PFSK-1 (cell line): ENCODE results near the gene ZNF474.

Experiments used
- FOXP2 ChIP-seq: optimal IDR thresholded peaks from 2 replicates; pipeline ENCODE3; 2011; ENCODE audit warnings: borderline replicate concordance, control low read depth, inconsistent platforms; ENCODE audit not compliant: insufficient read depth; ENCODE audit errors: extremely low read length, extremely low read depth
- POLR2AphosphoS5 ChIP-seq: IDR thresholded peaks from 2 replicates; pipeline ENCODE4 v1.6.1; 2012; ENCODE audit warnings: low read depth, mild to moderate bottlenecking, control low read depth, low read length, moderate library complexity
- SIN3A ChIP-seq: IDR thresholded peaks from 2 replicates; pipeline ENCODE4 v1.6.1; 2012; ENCODE audit warnings: mild to moderate bottlenecking, low read length, moderate library complexity, borderline replicate concordance; ENCODE audit not compliant: insufficient read depth
- TAF1 ChIP-seq: IDR thresholded peaks from 2 replicates; pipeline ENCODE4 v1.6.1; 2012; ENCODE audit warnings: low read length, control low read depth, borderline replicate concordance; ENCODE audit not compliant: insufficient read depth
- TF ChIP-seq, protein P1 (sequence below), 2 experiments: IDR thresholded peaks; 2 replicates each; pipeline versions ENCODE4 v1.6.1 to v1.8.0; 2011 to 2012; ENCODE audit warnings: low read depth in 2 of 2, low read length in 2 of 2, control low read depth in 1 of 2, inconsistent platforms in 1 of 2, mild to moderate bottlenecking in 1 of 2, moderate library complexity in 1 of 2; ENCODE audit not compliant: insufficient read depth in 1 of 2

The ZNF474 gene

DNA sequence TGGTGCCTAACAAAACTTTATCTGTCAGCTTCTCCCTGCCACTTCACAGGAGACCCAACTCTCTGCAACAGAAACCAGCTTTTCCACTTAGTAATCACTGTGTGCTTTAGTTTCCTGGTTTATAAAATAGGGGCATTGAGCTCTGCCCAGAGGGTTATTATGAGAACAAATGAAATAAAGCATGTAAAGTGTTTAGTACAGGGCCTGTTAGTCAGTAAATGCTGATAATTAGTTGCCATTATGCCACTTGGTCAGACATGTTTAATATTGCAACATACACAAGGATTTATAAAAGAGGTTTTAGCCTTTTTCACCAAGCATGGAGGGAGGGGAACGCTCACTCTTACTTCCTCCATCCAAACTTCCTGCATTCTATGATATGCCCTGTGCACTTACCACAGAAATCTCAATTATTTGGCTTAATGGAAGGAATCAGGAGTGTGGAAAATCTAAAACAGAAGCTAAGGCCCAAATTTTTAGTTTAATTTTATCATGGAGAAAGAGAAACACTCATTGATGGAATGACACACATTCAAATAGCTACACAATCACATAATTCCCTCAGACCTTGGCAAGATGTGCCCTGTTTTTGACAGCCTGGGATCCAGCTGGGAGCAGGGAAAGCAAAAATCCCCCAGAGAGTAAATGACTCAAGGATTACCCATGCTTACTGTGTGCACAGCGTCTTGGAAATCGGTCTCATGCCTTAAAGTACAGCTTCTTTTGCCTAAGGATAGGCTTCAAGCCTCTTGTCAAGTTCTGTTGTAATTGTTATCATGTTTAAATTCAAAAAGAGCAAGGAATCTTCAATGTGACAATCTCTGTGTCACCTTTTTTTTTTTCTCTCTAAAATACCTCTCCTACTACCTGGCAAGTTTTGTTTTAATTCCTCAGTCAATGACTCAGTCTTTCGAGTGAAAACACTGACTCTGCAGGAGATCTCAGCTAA, 34.0 kb downstream of the ZNF474 start:
- TF ChIP-seq TAF1, result no peak
- TF ChIP-seq FOXP2, result no peak
- TF ChIP-seq SIN3A, result no peak
- TF ChIP-seq, protein P1, sequence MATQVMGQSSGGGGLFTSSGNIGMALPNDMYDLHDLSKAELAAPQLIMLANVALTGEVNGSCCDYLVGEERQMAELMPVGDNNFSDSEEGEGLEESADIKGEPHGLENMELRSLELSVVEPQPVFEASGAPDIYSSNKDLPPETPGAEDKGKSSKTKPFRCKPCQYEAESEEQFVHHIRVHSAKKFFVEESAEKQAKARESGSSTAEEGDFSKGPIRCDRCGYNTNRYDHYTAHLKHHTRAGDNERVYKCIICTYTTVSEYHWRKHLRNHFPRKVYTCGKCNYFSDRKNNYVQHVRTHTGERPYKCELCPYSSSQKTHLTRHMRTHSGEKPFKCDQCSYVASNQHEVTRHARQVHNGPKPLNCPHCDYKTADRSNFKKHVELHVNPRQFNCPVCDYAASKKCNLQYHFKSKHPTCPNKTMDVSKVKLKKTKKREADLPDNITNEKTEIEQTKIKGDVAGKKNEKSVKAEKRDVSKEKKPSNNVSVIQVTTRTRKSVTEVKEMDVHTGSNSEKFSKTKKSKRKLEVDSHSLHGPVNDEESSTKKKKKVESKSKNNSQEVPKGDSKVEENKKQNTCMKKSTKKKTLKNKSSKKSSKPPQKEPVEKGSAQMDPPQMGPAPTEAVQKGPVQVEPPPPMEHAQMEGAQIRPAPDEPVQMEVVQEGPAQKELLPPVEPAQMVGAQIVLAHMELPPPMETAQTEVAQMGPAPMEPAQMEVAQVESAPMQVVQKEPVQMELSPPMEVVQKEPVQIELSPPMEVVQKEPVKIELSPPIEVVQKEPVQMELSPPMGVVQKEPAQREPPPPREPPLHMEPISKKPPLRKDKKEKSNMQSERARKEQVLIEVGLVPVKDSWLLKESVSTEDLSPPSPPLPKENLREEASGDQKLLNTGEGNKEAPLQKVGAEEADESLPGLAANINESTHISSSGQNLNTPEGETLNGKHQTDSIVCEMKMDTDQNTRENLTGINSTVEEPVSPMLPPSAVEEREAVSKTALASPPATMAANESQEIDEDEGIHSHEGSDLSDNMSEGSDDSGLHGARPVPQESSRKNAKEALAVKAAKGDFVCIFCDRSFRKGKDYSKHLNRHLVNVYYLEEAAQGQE (IDR thresholded peaks at IDR 0.05; ENCODE audit: insufficient read depth in 1 of 2, low read depth in 2 of 2, low read length in 2 of 2), result no peak
- no peak for TF ChIP-seq POLR2AphosphoS5

DNA sequence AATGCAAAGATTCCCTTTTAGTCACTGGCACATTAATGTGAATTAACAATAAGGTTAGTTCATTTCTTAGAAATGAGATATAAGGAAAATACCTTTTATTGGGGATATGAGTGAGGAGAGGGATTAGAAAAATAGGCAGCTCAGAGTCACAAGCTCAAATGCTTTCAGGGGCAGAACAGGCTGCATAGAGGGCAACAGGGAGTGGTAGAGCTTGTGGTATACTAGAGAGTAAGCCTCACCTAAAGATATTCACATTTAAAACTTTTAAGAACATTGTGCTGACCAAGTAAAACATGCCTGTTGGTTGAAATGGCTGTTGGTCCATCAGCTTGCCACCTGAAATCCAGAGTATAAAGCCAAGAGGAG, 34.7 kb downstream of the ZNF474 start:
- no peak for TF ChIP-seq FOXP2

DNA sequence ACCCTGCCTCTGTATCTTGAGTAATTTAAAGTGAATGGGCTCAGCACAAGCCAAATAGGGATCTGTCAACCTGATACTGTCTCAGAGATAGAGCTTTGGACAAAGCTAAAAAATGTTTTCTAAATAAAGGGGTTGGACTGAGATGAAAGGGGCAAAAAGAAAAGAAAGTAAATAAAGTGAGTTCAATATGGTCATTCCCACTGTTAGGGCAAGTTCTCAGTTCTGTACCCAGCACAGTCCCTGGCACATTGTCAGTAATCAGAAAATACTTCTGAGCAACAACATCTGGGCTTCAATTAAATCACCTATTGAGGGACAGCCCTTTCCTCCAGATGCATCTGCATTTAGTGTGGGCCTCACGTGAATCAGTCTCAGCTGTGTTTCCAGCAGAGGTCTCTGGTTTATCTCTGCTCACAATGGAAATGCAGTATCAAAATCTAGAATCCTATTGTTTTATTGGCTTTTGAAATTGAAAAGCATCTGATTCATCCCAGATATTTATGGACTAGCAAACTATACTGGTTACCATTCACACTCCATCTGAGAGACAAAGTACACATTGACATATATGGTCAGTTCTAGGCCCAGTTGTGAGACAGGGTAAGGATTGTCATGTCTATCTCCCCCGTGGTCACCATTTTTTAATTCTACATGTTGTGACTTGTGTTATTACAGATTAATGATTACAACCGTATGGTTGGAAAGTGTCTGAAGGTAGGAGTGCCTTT, 35.6 kb downstream of the ZNF474 start:
- TF ChIP-seq POLR2AphosphoS5, result no peak
- TF ChIP-seq SIN3A, result no peak

DNA sequence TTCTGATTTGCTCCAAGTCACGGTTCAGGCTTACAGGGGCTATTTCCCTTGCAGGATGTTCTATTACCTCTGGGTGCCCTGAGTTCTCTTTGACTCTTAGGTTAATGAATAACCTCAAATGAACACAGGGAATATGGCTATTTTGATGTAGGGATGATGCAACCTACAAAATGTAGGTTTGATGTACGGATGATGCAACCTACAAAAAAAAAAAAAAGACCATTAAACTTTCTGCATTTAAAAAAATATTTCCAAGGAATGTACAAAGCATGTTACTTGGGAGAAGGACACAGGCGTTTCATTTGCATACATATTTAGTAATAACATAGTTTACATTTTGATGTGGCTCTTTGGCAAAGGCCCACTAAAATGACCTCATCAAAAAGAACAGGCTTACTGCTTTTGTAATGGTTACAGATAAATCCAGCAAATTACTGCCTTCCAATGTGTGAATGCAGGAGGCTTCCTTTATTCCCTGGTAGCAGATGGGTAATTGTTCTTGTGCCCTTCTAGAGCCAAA, 36.3 kb downstream of the ZNF474 start:
- TF ChIP-seq, protein P1 (IDR thresholded peaks at IDR 0.05; ENCODE audit: insufficient read depth in 1 of 2, low read depth in 2 of 2, low read length in 2 of 2), result no peak
- TF ChIP-seq POLR2AphosphoS5 (no peak), TAF1 (no peak), FOXP2 (no peak), SIN3A (no peak)

DNA sequence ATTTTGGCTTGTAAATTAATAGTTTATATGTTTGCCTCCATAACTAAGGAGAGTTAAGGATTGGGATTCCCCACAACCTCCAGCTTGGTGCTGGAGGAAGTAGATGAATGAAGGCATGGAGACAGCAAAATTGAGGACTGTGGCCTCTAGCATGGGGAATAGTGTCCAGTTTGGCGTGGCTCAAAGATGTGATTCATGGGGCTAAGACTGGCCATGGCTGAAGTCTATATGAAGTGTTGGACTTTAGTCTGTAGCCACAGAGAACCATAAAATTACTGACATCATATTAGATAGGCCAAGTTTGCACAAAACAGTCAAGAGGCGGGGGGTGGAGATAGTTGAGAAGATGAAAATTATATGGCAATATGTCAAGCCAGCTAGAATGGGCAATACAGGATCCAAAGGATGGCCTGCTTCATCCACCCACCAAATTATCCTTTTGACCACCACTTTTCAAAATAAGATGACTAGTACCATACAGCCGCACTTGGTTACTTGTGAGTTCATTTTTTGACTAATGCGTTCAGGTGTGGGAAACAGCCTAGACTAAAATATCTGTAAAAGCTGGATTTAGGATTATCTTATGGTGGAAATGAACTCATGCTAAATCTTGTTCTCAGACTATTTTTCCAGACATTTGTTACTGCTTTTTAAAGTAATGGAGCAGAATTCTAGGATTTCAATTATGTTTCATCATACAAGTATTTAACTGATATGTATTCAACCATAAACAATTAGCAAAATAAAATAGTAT, 40.2 kb downstream of the ZNF474 start:
- TF ChIP-seq POLR2AphosphoS5, result no peak
- TF ChIP-seq FOXP2, result no peak
- no peak for TF ChIP-seq TAF1
- TF ChIP-seq, protein P1 (IDR thresholded peaks at IDR 0.05; ENCODE audit: insufficient read depth in 1 of 2, low read depth in 2 of 2, low read length in 2 of 2), result no peak
- no peak for TF ChIP-seq SIN3A
